GM12878 (cell line): Measurements from ENCODE around the gene DENND1A. TPM values are rescaled to one million over a fixed set of nuclear protein-coding genes. Genes with fewer than 3 reads are reported as not detected.

Experiments
- ATAC-seq: fragments of 200-7000 bp; cut with Tn5 transposase; 3 replicates; pipeline ENCODE4 v1.9.1; 2020; ENCODE audit warnings: mild to moderate bottlenecking, moderate library complexity
- BruUV-seq: library from RNA; stranded (reverse); fragments of 400-500 nt; replicated peaks from 2 replicates; lab custom pipeline; 2021; lab: Mats Ljungman, UMichigan
- CTCF ChIA-PET: fragments of 300-600 bp; sonication (Branson Sonifier 250); formaldehyde crosslinking; extraction: SDS; loops from one replicate; lab custom pipeline; 2021; ENCODE audit warnings: inconsistent platforms; lab: Yijun Ruan, JAX
- POLR2A ChIA-PET: fragments of 350-600 bp; formaldehyde crosslinking; extraction: SDS; loops from one replicate; lab custom pipeline; 2021; ENCODE audit warnings: inconsistent platforms; lab: Charles Lee
- RAD21 ChIA-PET: fragments of 300-600 bp; sonication (Branson Sonifier 250); formaldehyde crosslinking; loops from one replicate; lab custom pipeline; 2023; ENCODE audit warnings: antibody characterized with exemption; ENCODE audit not compliant: unreplicated experiment; lab: Charles Lee
- SMC1A ChIA-PET: fragments of 300-600 bp; sonication (Branson Sonifier 250); formaldehyde crosslinking; loops from one replicate; lab custom pipeline; 2023; ENCODE audit not compliant: unreplicated experiment, uncharacterized antibody; lab: Charles Lee
- DNase-seq: peaks from one replicate; pipeline ENCODE4 v3.0.0-alpha.2; 2011; ENCODE audit warnings: low read depth, low spot score
- FAIRE-seq: peaks from 3 replicates; lab custom pipeline; 2011; peaks lifted over from hg19 to GRCh38; lab: Jason Lieb, UNC
- H2AFZ ChIP-seq: 2 replicates; pipeline ENCODE4 v1.6.0; 2011; ENCODE audit warnings: low read depth, low read length, control low read depth; ENCODE audit not compliant: control insufficient read depth
- H3K27ac ChIP-seq: 2 replicates; pipeline ENCODE4 v1.5.1; 2011; ENCODE audit warnings: control low read depth; ENCODE audit not compliant: control insufficient read depth, insufficient read depth
- H3K27me3 ChIP-seq, 2 experiments: replicated peaks in 1 of 2; 2 replicates each; pipeline versions ENCODE4 v1.6.0 to v1.6.1; 2011; ENCODE audit warnings: low read length in 1 of 2; ENCODE audit not compliant: control insufficient read depth in 2 of 2, insufficient read depth in 2 of 2
- H3K36me3 ChIP-seq, 2 experiments: 2 replicates each; pipeline ENCODE4 v1.5.1; 2011; ENCODE audit warnings: low read length in 1 of 2; ENCODE audit not compliant: control insufficient read depth in 2 of 2, insufficient read depth in 2 of 2
- H3K4me1 ChIP-seq: 2 replicates; pipeline ENCODE4 v1.6.1; 2011; ENCODE audit warnings: mild to moderate bottlenecking, low read length, moderate library complexity, mixed read lengths; ENCODE audit not compliant: control insufficient read depth, insufficient read depth
- H3K4me2 ChIP-seq: 2 replicates; pipeline ENCODE4 v1.6.0; 2011; ENCODE audit warnings: control low read depth; ENCODE audit not compliant: control insufficient read depth, insufficient read depth
- H3K4me3 ChIP-seq: fragments of 200-600 bp; sonication (generic); 2 replicates; pipeline ENCODE4 v1.5.1; 2016
- H3K79me2 ChIP-seq: 2 replicates; pipeline ENCODE4 v1.6.0; 2011; ENCODE audit warnings: low read length; ENCODE audit not compliant: control insufficient read depth, insufficient read depth
- H3K9ac ChIP-seq: 2 replicates; pipeline ENCODE4 v1.8.0; 2011; ENCODE audit warnings: low read length, control low read depth, mixed read lengths; ENCODE audit not compliant: control insufficient read depth, insufficient read depth
- H3K9me3 ChIP-seq: replicated peaks from 3 replicates; pipeline ENCODE4 v1.5.1; 2011; ENCODE audit warnings: mild to moderate bottlenecking, low read length; ENCODE audit not compliant: control insufficient read depth, insufficient read depth
- H4K20me1 ChIP-seq: 2 replicates; pipeline ENCODE4 v1.6.0; 2011; ENCODE audit not compliant: control insufficient read depth, insufficient read depth
- ATF7 ChIP-seq: fragments of 450-650 bp; IDR thresholded peaks from 2 replicates; pipeline ENCODE4 v1.6.1; 2016; ENCODE audit warnings: low read depth, mild to moderate bottlenecking
- HDAC2 ChIP-seq: fragments of 200-600 bp; sonication (generic); IDR thresholded peaks from 2 replicates; pipeline ENCODE4 v1.6.1; 2017
- KLF5 ChIP-seq: fragments of 450-650 bp; IDR thresholded peaks from 2 replicates; pipeline ENCODE4 v1.6.1; 2014; ENCODE audit warnings: mild to moderate bottlenecking; ENCODE audit not compliant: partially characterized antibody
- LARP7 ChIP-seq: fragments of 450-650 bp; IDR thresholded peaks from 2 replicates; pipeline ENCODE4 v1.6.1; 2017; ENCODE audit warnings: mild to moderate bottlenecking
- MYB ChIP-seq: fragments of 150-350 bp; IDR thresholded peaks from 2 replicates; pipeline ENCODE4 v1.6.1; 2014; ENCODE audit warnings: mild to moderate bottlenecking, low read depth, low read length, borderline replicate concordance
- NR2C1 ChIP-seq: fragments of 450-650 bp; IDR thresholded peaks from 2 replicates; pipeline ENCODE4 v1.6.1; 2017; ENCODE audit warnings: antibody characterized with exemption, mild to moderate bottlenecking, moderate library complexity
- NR2F1 ChIP-seq: fragments of 450-650 bp; conservative IDR thresholded peaks from 2 replicates; pipeline ENCODE4 v1.6.1; 2017; ENCODE audit warnings: mild to moderate bottlenecking
- PML ChIP-seq: IDR thresholded peaks from 2 replicates; pipeline ENCODE4 v1.6.1; 2012; ENCODE audit warnings: low read length, inconsistent platforms
- RCOR1 ChIP-seq: conservative IDR thresholded peaks from 2 replicates; pipeline ENCODE4 v1.6.1; 2012; ENCODE audit warnings: low read depth, low read length, improper control_type of control experiment
- SRF ChIP-seq, 2 experiments: IDR thresholded peaks; 2 replicates each; pipeline ENCODE4 v1.6.1; 2011; ENCODE audit warnings: low read depth in 2 of 2, low read length in 2 of 2, mild to moderate bottlenecking in 1 of 2, moderate library complexity in 1 of 2
- STAT3 ChIP-seq: IDR thresholded peaks from 2 replicates; pipeline ENCODE4 v1.6.1; 2011; ENCODE audit warnings: low read depth, low read length, improper control_type of control experiment
- YBX1 ChIP-seq: fragments of 450-650 bp; IDR thresholded peaks from 2 replicates; pipeline ENCODE4 v1.6.1; 2016; ENCODE audit warnings: antibody characterized with exemption
- ZNF207 ChIP-seq: fragments of 450-650 bp; IDR thresholded peaks from 2 replicates; pipeline ENCODE4 v1.6.1; 2014; ENCODE audit warnings: antibody characterized with exemption, mild to moderate bottlenecking, borderline replicate concordance
- ZNF24 ChIP-seq: fragments of 450-650 bp; IDR thresholded peaks from 2 replicates; pipeline ENCODE4 v1.6.1; 2017; ENCODE audit warnings: antibody characterized with exemption, mild to moderate bottlenecking
- ZSCAN29 ChIP-seq: fragments of 450-650 bp; IDR thresholded peaks from 2 replicates; pipeline ENCODE4 v1.6.1; 2017; ENCODE audit warnings: mild to moderate bottlenecking, moderate library complexity
- ZZZ3 ChIP-seq: IDR thresholded peaks from 2 replicates; pipeline ENCODE4 v1.6.1; 2011; ENCODE audit warnings: low read depth; ENCODE audit not compliant: control insufficient read depth, insufficient read length
- WGBS: methylation state at CpG from one replicate; pipeline ENCODE4 v1.1.6; 2016; ENCODE audit warnings: low lambda C conversion rate; ENCODE audit not compliant: insufficient replicate concordance, insufficient coverage; ENCODE audit errors: missing lambda C conversion rate; 5-methylcytosine and 5-hydroxymethylcytosine counted together
- in situ Hi-C: fragments of 300-500 bp; cut with MboI; formaldehyde crosslinking; loops from 9 replicates; pipeline ENCODE4 v1.14.3; 2018; ENCODE audit warnings: mixed read lengths
- intact Hi-C: fragments of 100-400 bp; cut with micrococcal nuclease; formaldehyde crosslinking; loops from one replicate; pipeline ENCODE4 v1.14.2; 2022; ENCODE audit not compliant: unreplicated experiment
- polyA plus RNA-seq, 11 experiments: library from polyadenylated mRNA; depleted of rRNA in 4 of 11; unstranded in 6 of 11; stranded (reverse) in 5 of 11; fragments of >200 nt; fragmentation: Nextera tagmentation in 4 of 11; fragmentation: Illumina TruSeq in 1 of 11; extraction: Ambion mirVana in 4 of 11; extraction: Trizol in 1 of 11; gene quantifications; 1 replicate in 1 of 11; 2 replicates in 10 of 11; pipeline versions ENCODE4 v1.2.1 to v1.2.3, GENCODE V29; 2011 to 2016; ENCODE audit warnings: inconsistent platforms in 2 of 11, missing spikeins in 2 of 11, low read depth in 1 of 11
- total RNA-seq, 4 experiments: library from RNA; depleted of rRNA in 3 of 4; stranded (reverse); fragments of >200 nt in 3 of 4; fragmentation: Illumina TruSeq in 1 of 4; extraction: Trizol in 1 of 4; gene quantifications; 2 replicates each; pipeline versions ENCODE4 v1.2.1 to v1.2.3, GENCODE V29; 2013 to 2021
- TF ChIP-seq, protein P1 (sequence below): IDR thresholded peaks from 2 replicates; pipeline ENCODE4 v1.6.1; 2011; ENCODE audit warnings: low read depth, low read length, improper control_type of control experiment, borderline replicate concordance
- TF ChIP-seq, protein P2 (sequence below): fragments of 450-650 bp; IDR thresholded peaks from 2 replicates; pipeline ENCODE4 v1.6.1; 2017; ENCODE audit warnings: antibody characterized with exemption, mild to moderate bottlenecking, moderate library complexity
- TF ChIP-seq, protein P3 (sequence below): IDR thresholded peaks from 2 replicates; pipeline ENCODE4 v1.6.1; 2012; ENCODE audit warnings: low read depth, low read length, improper control_type of control experiment
- TF ChIP-seq, protein P4 (sequence below): fragments of 450-650 bp; IDR thresholded peaks from 2 replicates; pipeline ENCODE4 v1.6.1; 2016; ENCODE audit warnings: mild to moderate bottlenecking

Gene DENND1A
- total and polyA plus RNA-seq, 10 of the 15 experiments (the other 5 are each of a cell fraction or from before 2014, with no cell fraction given), result 14.1 to 48.6 (median 35.2) TPM

DNA sequence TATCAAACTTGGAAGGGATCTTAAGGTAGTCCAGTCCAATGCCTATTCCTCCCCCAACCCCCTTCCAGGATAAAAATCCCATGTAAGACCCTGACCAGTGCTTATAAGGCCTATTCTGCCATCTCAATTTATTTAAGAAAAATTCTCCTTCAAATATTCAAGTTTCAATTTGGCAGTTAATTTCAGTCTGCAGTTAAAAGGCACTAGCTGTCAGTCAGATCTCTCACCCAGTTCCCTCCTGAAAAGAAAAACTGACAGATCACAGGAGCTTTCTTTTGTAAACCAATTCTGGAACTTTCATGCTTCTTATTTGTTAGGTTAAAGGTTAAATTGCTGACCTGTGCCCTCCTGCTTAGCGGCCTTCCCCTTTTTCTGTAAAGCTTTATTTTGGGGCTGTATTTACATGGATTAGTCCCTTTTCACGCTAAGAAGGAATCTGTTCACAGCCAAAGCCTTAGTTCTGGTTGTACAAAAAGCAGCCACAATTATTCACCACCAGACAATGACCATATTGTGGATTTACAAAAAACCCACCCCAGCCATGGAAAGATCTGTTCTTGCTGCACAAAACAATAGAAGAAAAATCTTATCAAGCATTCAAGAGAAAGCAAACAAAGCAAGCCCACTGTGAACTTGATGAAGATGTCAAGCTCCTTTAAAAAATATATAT lies 68.7 kb downstream of the DENND1A start:
- Histone ChIP-seq H3K9me3 (no peaks in the 10 kb centered on the region), H3K27ac (no peak overlapping the region), H3K4me3 (no peak overlapping the region), H3K79me2 (peaks cover 3% of the 10 kb centered on the region), H3K9ac (no peak overlapping the region), H3K4me2 (no peak overlapping the region), H3K36me3 (no peaks in the 10 kb centered on the region; a peak in 1 of 4 replicates), H2AFZ (no peak overlapping the region), H3K4me1 (peaks cover 4% of the 10 kb centered on the region; the same call in 1 of the 2 replicates), H4K20me1 (no peaks in the 10 kb centered on the region), H3K27me3 (no peaks in the 10 kb centered on the region)
- intact Hi-C loops (no loop called here), in situ Hi-C loops (no loop called here)
- RAD21 ChIA-PET, result interaction anchor here (0.9 to 2.2 kb wide), 4 partner anchors 9 to 66 kb away, joined by 3 to 8 read pairs (median 4); no protein-coding TSS in a partner anchor
- 95% methylated on average over 2 of the region's 2 CpGs for WGBS
- SMC1A ChIA-PET, result interaction anchor here (0.5 to 4.9 kb wide), 15 partner anchors 7 to 200 kb away, joined by 3 to 42 read pairs (median 4); no protein-coding TSS in a partner anchor
- BruUV-seq, result no TSS peak
- DNase-seq (no peak), ATAC-seq (no peak), FAIRE-seq (no peak)
- POLR2A ChIA-PET, result interaction anchor here (0.6 to 2.8 kb wide), 4 partner anchors 9 to 51 kb away, joined by 3 to 13 read pairs (median 4); no protein-coding TSS in a partner anchor
- CTCF ChIA-PET, result interaction anchor here (0.9 to 3.7 kb wide), 7 partner anchors 10 to 127 kb away, joined by 3 to 16 read pairs (median 5); no protein-coding TSS in a partner anchor
- TF ChIP-seq STAT3, result no peak
- no peak for TF ChIP-seq ATF7
- TF ChIP-seq, protein P1, sequence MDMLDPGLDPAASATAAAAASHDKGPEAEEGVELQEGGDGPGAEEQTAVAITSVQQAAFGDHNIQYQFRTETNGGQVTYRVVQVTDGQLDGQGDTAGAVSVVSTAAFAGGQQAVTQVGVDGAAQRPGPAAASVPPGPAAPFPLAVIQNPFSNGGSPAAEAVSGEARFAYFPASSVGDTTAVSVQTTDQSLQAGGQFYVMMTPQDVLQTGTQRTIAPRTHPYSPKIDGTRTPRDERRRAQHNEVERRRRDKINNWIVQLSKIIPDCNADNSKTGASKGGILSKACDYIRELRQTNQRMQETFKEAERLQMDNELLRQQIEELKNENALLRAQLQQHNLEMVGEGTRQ, result no peak
- TF ChIP-seq ZSCAN29, result no peak
- no peak for TF ChIP-seq YBX1
- no peak for TF ChIP-seq LARP7
- TF ChIP-seq NR2C1, result peak; percentile 71
- TF ChIP-seq, protein P2, sequence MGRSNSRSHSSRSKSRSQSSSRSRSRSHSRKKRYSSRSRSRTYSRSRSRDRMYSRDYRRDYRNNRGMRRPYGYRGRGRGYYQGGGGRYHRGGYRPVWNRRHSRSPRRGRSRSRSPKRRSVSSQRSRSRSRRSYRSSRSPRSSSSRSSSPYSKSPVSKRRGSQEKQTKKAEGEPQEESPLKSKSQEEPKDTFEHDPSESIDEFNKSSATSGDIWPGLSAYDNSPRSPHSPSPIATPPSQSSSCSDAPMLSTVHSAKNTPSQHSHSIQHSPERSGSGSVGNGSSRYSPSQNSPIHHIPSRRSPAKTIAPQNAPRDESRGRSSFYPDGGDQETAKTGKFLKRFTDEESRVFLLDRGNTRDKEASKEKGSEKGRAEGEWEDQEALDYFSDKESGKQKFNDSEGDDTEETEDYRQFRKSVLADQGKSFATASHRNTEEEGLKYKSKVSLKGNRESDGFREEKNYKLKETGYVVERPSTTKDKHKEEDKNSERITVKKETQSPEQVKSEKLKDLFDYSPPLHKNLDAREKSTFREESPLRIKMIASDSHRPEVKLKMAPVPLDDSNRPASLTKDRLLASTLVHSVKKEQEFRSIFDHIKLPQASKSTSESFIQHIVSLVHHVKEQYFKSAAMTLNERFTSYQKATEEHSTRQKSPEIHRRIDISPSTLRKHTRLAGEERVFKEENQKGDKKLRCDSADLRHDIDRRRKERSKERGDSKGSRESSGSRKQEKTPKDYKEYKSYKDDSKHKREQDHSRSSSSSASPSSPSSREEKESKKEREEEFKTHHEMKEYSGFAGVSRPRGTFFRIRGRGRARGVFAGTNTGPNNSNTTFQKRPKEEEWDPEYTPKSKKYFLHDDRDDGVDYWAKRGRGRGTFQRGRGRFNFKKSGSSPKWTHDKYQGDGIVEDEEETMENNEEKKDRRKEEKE, result no peak
- TF ChIP-seq ZNF207, result no peak
- no peak for TF ChIP-seq ZZZ3
- TF ChIP-seq SRF (IDR thresholded peaks at IDR 0.05; ENCODE audit: low read depth in 2 of 2, low read length in 2 of 2), result no peak
- TF ChIP-seq NR2F1, result peak; percentile 79
- TF ChIP-seq, protein P3, sequence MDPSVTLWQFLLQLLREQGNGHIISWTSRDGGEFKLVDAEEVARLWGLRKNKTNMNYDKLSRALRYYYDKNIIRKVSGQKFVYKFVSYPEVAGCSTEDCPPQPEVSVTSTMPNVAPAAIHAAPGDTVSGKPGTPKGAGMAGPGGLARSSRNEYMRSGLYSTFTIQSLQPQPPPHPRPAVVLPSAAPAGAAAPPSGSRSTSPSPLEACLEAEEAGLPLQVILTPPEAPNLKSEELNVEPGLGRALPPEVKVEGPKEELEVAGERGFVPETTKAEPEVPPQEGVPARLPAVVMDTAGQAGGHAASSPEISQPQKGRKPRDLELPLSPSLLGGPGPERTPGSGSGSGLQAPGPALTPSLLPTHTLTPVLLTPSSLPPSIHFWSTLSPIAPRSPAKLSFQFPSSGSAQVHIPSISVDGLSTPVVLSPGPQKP, result no peak
- no peak for TF ChIP-seq KLF5
- no peak for TF ChIP-seq PML
- TF ChIP-seq RCOR1, result no peak
- TF ChIP-seq, protein P4, sequence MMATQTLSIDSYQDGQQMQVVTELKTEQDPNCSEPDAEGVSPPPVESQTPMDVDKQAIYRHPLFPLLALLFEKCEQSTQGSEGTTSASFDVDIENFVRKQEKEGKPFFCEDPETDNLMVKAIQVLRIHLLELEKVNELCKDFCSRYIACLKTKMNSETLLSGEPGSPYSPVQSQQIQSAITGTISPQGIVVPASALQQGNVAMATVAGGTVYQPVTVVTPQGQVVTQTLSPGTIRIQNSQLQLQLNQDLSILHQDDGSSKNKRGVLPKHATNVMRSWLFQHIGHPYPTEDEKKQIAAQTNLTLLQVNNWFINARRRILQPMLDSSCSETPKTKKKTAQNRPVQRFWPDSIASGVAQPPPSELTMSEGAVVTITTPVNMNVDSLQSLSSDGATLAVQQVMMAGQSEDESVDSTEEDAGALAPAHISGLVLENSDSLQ, result peak; percentile 53; the same call in 1 of the 2 replicates
- TF ChIP-seq MYB, result no peak
- no peak for TF ChIP-seq HDAC2
- TF ChIP-seq ZNF24, result no peak
